PC-3 (cell line): ENCODE measurements around the gene ASB2.

ENCODE experiments used
- CTCF ChIP-seq: fragments of 300-600 bp; sonication (generic); conservative IDR thresholded peaks from 2 replicates; pipeline ENCODE4 v1.5.1; 2017; ENCODE audit warnings: antibody characterized with exemption, low read depth, mild to moderate bottlenecking, low read length
- EZH2 ChIP-seq: fragments of 300-600 bp; sonication (generic); IDR thresholded peaks from one replicate; pipeline ENCODE4 v1.6.1; 2017; ENCODE audit warnings: antibody characterized with exemption, mild to moderate bottlenecking, low read length; ENCODE audit not compliant: unreplicated experiment
- EZH2phosphoT487 ChIP-seq: fragments of 300-600 bp; sonication (generic); IDR thresholded peaks from 2 replicates; pipeline ENCODE4 v1.6.1; 2018; ENCODE audit warnings: mild to moderate bottlenecking, antibody characterized with exemption, low read length, borderline replicate concordance

- TF ChIP-seq CTCF (no peak), EZH2 (no peak), EZH2phosphoT487 (no peak)
These were observed 2.1 kb downstream of the ASB2 start for GRCh38 chr14:93974299-93974698.
